Suprapubic skin (tissue), 4 donors: ENCODE results near the gene SLC17A1. TPM values are rescaled to one million over a fixed set of nuclear protein-coding genes. Genes with fewer than 3 reads are reported as not detected.

Experiments
- DNase-seq, 2 donors: peaks; one replicate each; pipeline ENCODE4 v3.0.0-alpha.2; 2019; ENCODE audit warnings: low spot score in 2 of 2
- H3K27ac ChIP-seq: fragments of 200-600 bp; sonication (generic); one replicate; pipeline ENCODE4 v1.5.1; 2019
- H3K27me3 ChIP-seq: fragments of 200-600 bp; sonication (generic); one replicate; pipeline ENCODE4 v1.5.1; 2019
- H3K36me3 ChIP-seq: fragments of 200-600 bp; sonication (generic); one replicate; pipeline ENCODE4 v1.5.1; 2019
- H3K4me1 ChIP-seq: fragments of 200-600 bp; sonication (generic); one replicate; pipeline ENCODE4 v1.5.1; 2019
- H3K4me3 ChIP-seq: fragments of 200-600 bp; sonication (generic); one replicate; pipeline ENCODE4 v1.5.1; 2019; ENCODE audit warnings: mild to moderate bottlenecking
- H3K9me3 ChIP-seq: fragments of 200-600 bp; sonication (generic); one replicate; pipeline ENCODE4 v1.5.1; 2019
- EP300 ChIP-seq: sonication (generic); formaldehyde crosslinking; IDR thresholded peaks from one replicate; pipeline ENCODE4 v1.6.1; 2017; ENCODE audit warnings: antibody characterized with exemption
- POLR2A ChIP-seq, 2 donors: fragments of 450-650 bp; IDR thresholded peaks; one replicate each; pipeline ENCODE4 v1.6.1; 2017; ENCODE audit warnings: antibody characterized with exemption in 2 of 2, mild to moderate bottlenecking in 2 of 2, moderate library complexity in 2 of 2
- POLR2AphosphoS5 ChIP-seq, 3 donors: sonication (generic); formaldehyde crosslinking; IDR thresholded peaks; one replicate each; pipeline ENCODE4 v1.6.1; 2017; ENCODE audit warnings: antibody characterized with exemption in 3 of 3
- WGBS: methylation state at CpG from one replicate; pipeline ENCODE4 v1.1.5; 2018; 5-methylcytosine and 5-hydroxymethylcytosine counted together
- total RNA-seq, 4 donors: library from RNA; depleted of rRNA; stranded (reverse); fragments of >200 nt; gene quantifications; one replicate each; pipeline ENCODE4 v1.1.0, GENCODE V29; 2016
- TF ChIP-seq, protein P1 (sequence below), 2 donors: fragments of 200-600 bp in 1 of 2; fragments of 450-650 bp in 1 of 2; sonication (generic) in 1 of 2; IDR thresholded peaks; one replicate each; pipeline ENCODE4 v1.5.1; 2016 to 2019; ENCODE audit warnings: antibody characterized with exemption in 2 of 2, mild to moderate bottlenecking in 1 of 2, moderate library complexity in 1 of 2

The SLC17A1 gene
- total RNA-seq, 4 donors from 2014 or later, result not detected

GRCh38 chr6:25851961-25852360, 20.1 kb upstream of the SLC17A1 start:
- Histone ChIP-seq H3K27ac (no peak overlapping the region), H3K36me3 (no peaks in the 10 kb centered on the region), H3K27me3 (no peaks in the 10 kb centered on the region), H3K4me1 (no peaks in the 10 kb centered on the region), H3K9me3 (no peaks in the 10 kb centered on the region), H3K4me3 (no peak overlapping the region)
- 89% methylated on average over 2 of the region's 2 CpGs for WGBS
- DNase-seq, result no peak
- TF ChIP-seq POLR2AphosphoS5 (IDR thresholded peaks at IDR 0.05) (no peak), EP300 (no peak), POLR2A (IDR thresholded peaks at IDR 0.05) (no peak)
- TF ChIP-seq, protein P1, sequence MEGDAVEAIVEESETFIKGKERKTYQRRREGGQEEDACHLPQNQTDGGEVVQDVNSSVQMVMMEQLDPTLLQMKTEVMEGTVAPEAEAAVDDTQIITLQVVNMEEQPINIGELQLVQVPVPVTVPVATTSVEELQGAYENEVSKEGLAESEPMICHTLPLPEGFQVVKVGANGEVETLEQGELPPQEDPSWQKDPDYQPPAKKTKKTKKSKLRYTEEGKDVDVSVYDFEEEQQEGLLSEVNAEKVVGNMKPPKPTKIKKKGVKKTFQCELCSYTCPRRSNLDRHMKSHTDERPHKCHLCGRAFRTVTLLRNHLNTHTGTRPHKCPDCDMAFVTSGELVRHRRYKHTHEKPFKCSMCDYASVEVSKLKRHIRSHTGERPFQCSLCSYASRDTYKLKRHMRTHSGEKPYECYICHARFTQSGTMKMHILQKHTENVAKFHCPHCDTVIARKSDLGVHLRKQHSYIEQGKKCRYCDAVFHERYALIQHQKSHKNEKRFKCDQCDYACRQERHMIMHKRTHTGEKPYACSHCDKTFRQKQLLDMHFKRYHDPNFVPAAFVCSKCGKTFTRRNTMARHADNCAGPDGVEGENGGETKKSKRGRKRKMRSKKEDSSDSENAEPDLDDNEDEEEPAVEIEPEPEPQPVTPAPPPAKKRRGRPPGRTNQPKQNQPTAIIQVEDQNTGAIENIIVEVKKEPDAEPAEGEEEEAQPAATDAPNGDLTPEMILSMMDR (IDR thresholded peaks at IDR 0.05), result no peak

GRCh38 chr6:25844518-25844917, 12.7 kb upstream of the SLC17A1 start:
- H3K36me3 ChIP-seq, result no peaks in the 10 kb centered on the region
- no peak overlapping the region for H3K4me3 ChIP-seq
- 55% methylated on average over 2 of the region's 2 CpGs for WGBS
- DNase-seq, result no peak
- no peaks in the 10 kb centered on the region for H3K4me1 ChIP-seq
- peaks cover 4% of the 10 kb centered on the region for H3K27me3 ChIP-seq
- H3K9me3 ChIP-seq, result no peaks in the 10 kb centered on the region
- no peak for TF ChIP-seq POLR2AphosphoS5 (IDR thresholded peaks at IDR 0.05)
- TF ChIP-seq EP300, result no peak
- TF ChIP-seq, protein P1 (IDR thresholded peaks at IDR 0.05), result no peak
- no peak for TF ChIP-seq POLR2A (IDR thresholded peaks at IDR 0.05)
- H3K27ac ChIP-seq, result no peak overlapping the region

DNA sequence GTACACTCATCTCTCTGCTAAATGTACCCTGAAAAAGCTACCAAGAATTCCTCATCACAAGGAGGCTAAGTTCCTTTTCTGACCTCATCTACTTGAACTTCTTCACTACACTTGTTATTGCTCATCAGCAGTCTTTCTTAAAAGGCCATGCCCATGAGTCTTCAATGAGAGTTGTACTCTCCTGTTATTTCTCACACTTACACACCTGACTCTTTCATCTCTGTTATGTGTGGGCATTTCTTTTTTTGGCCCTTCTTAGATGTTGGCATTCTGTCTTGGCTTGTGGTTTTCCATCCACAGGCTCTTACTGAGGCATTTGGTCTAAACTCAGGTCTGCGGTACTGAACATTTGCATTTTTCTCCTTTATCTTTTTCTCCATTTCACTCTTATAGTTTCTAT, 10.7 kb upstream of the SLC17A1 start:
- Histone ChIP-seq H3K4me3 (no peak overlapping the region), H3K27me3 (peaks cover 4% of the 10 kb centered on the region), H3K9me3 (no peaks in the 10 kb centered on the region), H3K27ac (no peak overlapping the region), H3K4me1 (no peaks in the 10 kb centered on the region), H3K36me3 (no peaks in the 10 kb centered on the region)
- WGBS, result 95% methylated on average over 1 of the region's 1 CpG
- no peak for DNase-seq
- TF ChIP-seq, protein P1 (IDR thresholded peaks at IDR 0.05), result no peak
- TF ChIP-seq EP300, result no peak
- no peak for TF ChIP-seq POLR2AphosphoS5 (IDR thresholded peaks at IDR 0.05)
- TF ChIP-seq POLR2A (IDR thresholded peaks at IDR 0.05), result no peak

GRCh38 chr6:25835442-25836283, 3.8 kb upstream of the SLC17A1 start:
- H3K27ac ChIP-seq, result no peak overlapping the region
- DNase-seq, result no peak
- TF ChIP-seq POLR2A (IDR thresholded peaks at IDR 0.05) (no peak), POLR2AphosphoS5 (IDR thresholded peaks at IDR 0.05) (no peak), EP300 (no peak)
- TF ChIP-seq, protein P1 (IDR thresholded peaks at IDR 0.05), result no peak
- WGBS, result 50% methylated on average over 8 of the region's 8 CpGs
- no peaks in the 10 kb centered on the region for H3K4me1 ChIP-seq
- no peaks in the 10 kb centered on the region for H3K9me3 ChIP-seq
- no peaks in the 10 kb centered on the region for H3K36me3 ChIP-seq
- peaks cover 2% of the 10 kb centered on the region for H3K27me3 ChIP-seq
- H3K4me3 ChIP-seq, result no peak overlapping the region

DNA sequence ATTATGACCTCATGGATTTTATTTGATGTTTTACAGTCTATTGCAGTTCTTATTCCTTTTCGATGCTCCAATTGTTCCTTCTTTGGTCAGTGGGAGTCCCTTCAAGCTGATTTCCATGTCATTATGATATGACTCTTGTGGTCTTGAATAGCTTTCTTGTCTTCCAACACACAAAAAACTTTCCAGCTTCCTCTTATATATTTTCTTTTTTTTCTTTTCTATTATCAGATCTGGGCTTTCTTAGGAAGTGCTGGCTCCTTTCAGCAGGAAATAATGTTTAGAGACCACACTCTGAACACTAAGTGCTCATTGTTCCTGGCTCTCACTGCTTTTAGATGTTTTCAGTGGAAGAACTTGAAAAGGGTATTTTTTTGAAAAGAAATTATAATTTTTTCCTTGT, 3.1 kb upstream of the SLC17A1 start:
- Histone ChIP-seq H3K27me3 (peaks cover 4% of the 10 kb centered on the region), H3K4me1 (no peaks in the 10 kb centered on the region), H3K4me3 (no peak overlapping the region), H3K36me3 (no peaks in the 10 kb centered on the region), H3K9me3 (no peaks in the 10 kb centered on the region), H3K27ac (no peak overlapping the region)
- no peak for DNase-seq
- TF ChIP-seq EP300 (no peak), POLR2A (IDR thresholded peaks at IDR 0.05) (no peak), POLR2AphosphoS5 (IDR thresholded peaks at IDR 0.05) (no peak)
- TF ChIP-seq, protein P1 (IDR thresholded peaks at IDR 0.05), result no peak
- WGBS, result 70% methylated on average over 1 of the region's 1 CpG
